Measurements from ENCODE around the gene KLHL24.

DNA sequence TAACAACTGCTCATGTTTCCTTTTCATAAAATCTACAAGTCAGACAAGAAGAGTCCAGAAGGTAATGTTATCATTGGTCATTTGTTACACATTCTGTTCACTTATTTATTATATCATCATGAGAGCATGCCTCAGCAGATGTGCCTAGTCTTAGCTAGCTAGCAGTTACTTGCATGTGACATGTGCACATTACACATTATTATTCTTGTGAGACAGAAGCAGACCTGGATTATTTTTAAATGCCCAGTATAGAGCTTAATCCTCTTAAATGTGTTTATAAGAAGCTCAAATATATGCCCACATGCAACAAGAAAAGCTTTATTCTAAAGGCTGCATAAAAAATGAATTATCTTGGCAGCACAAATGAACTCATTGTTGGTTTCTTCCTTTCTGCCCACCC is 74.8 kb downstream of the KLHL24 start:
- TF ChIP-seq POLR2A (IDR thresholded peaks at IDR 0.05; ENCODE audit: low read length) (no peak), GATA1 (IDR thresholded peaks at IDR 0.05; ENCODE audit: low read depth, low read length) (no peak)
